ENCODE data around the gene OR10X1.

DNA sequence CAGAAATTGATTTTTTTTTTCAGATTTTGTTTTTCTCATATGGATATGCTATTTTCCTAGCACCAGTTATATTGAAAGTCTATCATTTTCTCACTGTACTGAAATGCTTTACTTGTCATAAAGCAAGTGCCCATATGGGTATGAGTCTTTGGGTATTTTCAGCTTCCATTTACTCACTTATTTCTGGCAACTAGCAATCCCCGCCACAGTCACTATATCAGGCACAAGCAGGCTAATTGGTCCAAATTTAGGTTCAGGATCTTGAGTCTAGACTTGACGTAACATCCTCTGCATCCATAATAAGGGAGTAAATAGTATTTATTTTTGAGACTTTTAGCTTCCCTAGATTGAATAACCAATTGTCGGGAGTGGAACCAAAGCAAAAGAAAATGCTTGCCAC lies 2.1 kb downstream of the OR10X1 start:
- TF ChIP-seq, protein P1, sequence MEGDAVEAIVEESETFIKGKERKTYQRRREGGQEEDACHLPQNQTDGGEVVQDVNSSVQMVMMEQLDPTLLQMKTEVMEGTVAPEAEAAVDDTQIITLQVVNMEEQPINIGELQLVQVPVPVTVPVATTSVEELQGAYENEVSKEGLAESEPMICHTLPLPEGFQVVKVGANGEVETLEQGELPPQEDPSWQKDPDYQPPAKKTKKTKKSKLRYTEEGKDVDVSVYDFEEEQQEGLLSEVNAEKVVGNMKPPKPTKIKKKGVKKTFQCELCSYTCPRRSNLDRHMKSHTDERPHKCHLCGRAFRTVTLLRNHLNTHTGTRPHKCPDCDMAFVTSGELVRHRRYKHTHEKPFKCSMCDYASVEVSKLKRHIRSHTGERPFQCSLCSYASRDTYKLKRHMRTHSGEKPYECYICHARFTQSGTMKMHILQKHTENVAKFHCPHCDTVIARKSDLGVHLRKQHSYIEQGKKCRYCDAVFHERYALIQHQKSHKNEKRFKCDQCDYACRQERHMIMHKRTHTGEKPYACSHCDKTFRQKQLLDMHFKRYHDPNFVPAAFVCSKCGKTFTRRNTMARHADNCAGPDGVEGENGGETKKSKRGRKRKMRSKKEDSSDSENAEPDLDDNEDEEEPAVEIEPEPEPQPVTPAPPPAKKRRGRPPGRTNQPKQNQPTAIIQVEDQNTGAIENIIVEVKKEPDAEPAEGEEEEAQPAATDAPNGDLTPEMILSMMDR (IDR thresholded peaks at IDR 0.05), result no peak
- TF ChIP-seq POLR2A (IDR thresholded peaks at IDR 0.05), result no peak

Measured in body of pancreas (tissue), 4 donors.